Fibroblast of lung (primary cell): ENCODE measurements around the gene REEP1. TPM values are rescaled to one million over a fixed set of nuclear protein-coding genes. Genes with fewer than 3 reads are reported as not detected.

Experiments
- DNase-seq, 2 donors: peaks; one replicate each; pipeline versions ENCODE4 v3.0.0 to v3.0.0-alpha.2; 2010; ENCODE audit warnings: low read depth in 2 of 2
- H2AFZ ChIP-seq: 2 replicates; pipeline ENCODE4 v1.5.1; 2012; ENCODE audit warnings: low read length, control low read depth, inconsistent platforms
- H3K27ac ChIP-seq: 2 replicates; pipeline ENCODE4 v1.5.1; 2011; ENCODE audit warnings: low read length, control low read depth; ENCODE audit not compliant: insufficient read depth
- H3K27me3 ChIP-seq: 2 replicates; pipeline ENCODE4 v1.5.1; 2011; ENCODE audit warnings: mild to moderate bottlenecking, low read length; ENCODE audit not compliant: control insufficient read depth, insufficient read depth
- H3K36me3 ChIP-seq: 2 replicates; pipeline ENCODE4 v1.5.1; 2011; ENCODE audit warnings: low read length; ENCODE audit not compliant: control insufficient read depth, insufficient read depth
- H3K4me1 ChIP-seq: 2 replicates; pipeline ENCODE4 v1.5.1; 2011; ENCODE audit warnings: low read length; ENCODE audit not compliant: control insufficient read depth, insufficient read depth; ENCODE audit errors: extremely low read depth
- H3K4me2 ChIP-seq: 2 replicates; pipeline ENCODE4 v1.5.1; 2011; ENCODE audit warnings: low read length, control low read depth; ENCODE audit not compliant: insufficient read depth; ENCODE audit errors: extremely low read depth
- H3K4me3 ChIP-seq, 4 experiments: fragments of 200-600 bp in 1 of 4; sonication (generic) in 1 of 4; replicated peaks in 1 of 4; 2 replicates each; pipeline ENCODE4 v1.5.1; 2011 to 2016; ENCODE audit warnings: low read length in 4 of 4, low read depth in 3 of 4, mild to moderate bottlenecking in 3 of 4, control low read depth in 2 of 4, inconsistent platforms in 1 of 4, mixed read lengths in 1 of 4; ENCODE audit not compliant: insufficient read depth in 1 of 4; ENCODE audit errors: control extremely low read depth in 1 of 4
- H3K79me2 ChIP-seq: 2 replicates; pipeline ENCODE4 v1.5.1; 2012; ENCODE audit warnings: mild to moderate bottlenecking, low read length, inconsistent platforms; ENCODE audit not compliant: control insufficient read depth, insufficient read depth
- H3K9ac ChIP-seq: 2 replicates; pipeline ENCODE4 v1.5.1; 2011; ENCODE audit warnings: mild to moderate bottlenecking, low read length, control low read depth; ENCODE audit not compliant: insufficient read depth
- H3K9me3 ChIP-seq: 2 replicates; pipeline ENCODE4 v1.5.1; 2012; ENCODE audit warnings: low read depth, low read length; ENCODE audit not compliant: control insufficient read depth, insufficient read depth
- H4K20me1 ChIP-seq: 2 replicates; pipeline ENCODE4 v1.5.1; 2011; ENCODE audit warnings: low read length; ENCODE audit not compliant: control insufficient read depth, insufficient read depth; ENCODE audit errors: extremely low read depth
- EZH2 ChIP-seq: IDR thresholded peaks from 2 replicates; pipeline ENCODE4 v1.5.1; 2012; ENCODE audit warnings: low read length, control low read depth, mild to moderate bottlenecking; ENCODE audit errors: missing control alignments
- polyA plus RNA-seq, 2 donors: library from polyadenylated mRNA; depleted of rRNA in 1 of 2; stranded (reverse) in 1 of 2; unstranded in 1 of 2; fragments of >200 nt; gene quantifications; 2 replicates each; pipeline ENCODE4 v1.2.1, GENCODE V29; 2011 to 2012; ENCODE audit warnings: missing spikeins in 1 of 2
- total RNA-seq: library from RNA; depleted of rRNA; stranded (reverse); fragments of >200 nt; gene quantifications from 2 replicates; pipeline ENCODE4 v1.2.1, GENCODE V29; 2014
- TF ChIP-seq, protein P1 (sequence below), 2 donors: IDR thresholded peaks in 1 of 2; conservative IDR thresholded peaks in 1 of 2; 1 replicate in 1 of 2; 2 replicates in 1 of 2; pipeline ENCODE4 v1.5.1; 2011 to 2012; ENCODE audit warnings: low read length in 2 of 2, control low read depth in 1 of 2, inconsistent platforms in 1 of 2, low read depth in 1 of 2, mild to moderate bottlenecking in 1 of 2

The REEP1 gene
- total and polyA plus RNA-seq, 2 donors (not counting 1 experiment from before 2014, with no cell fraction given) = 0.02 TPM; not detected in 1

DNA sequence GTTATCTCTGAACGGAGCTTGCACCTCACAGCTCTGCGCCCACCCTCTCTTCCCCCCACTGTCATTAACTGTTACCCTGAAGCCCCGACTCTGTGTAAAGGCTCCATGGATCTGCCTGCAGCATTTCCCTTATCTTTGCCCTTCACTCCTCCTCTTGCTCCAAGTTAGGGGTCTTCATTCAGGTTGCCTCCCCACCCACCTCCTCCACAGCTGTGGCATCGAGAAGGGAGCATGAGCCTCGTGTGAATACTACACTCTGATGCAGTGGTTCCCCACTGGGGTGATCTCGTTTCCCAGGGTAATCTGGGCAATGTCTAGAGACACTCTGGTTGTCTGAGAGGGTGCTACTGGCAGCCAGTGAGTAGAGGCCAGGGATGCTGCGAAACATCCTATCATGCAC, 51.4 kb downstream of the REEP1 start:
- no peaks in the 10 kb centered on the region for H3K4me1 ChIP-seq
- no peak overlapping the region for H3K9ac ChIP-seq
- no peak overlapping the region for H3K4me3 ChIP-seq
- H3K36me3 ChIP-seq = no peaks in the 10 kb centered on the region
- H3K4me2 ChIP-seq = no peak overlapping the region
- TF ChIP-seq, protein P1, sequence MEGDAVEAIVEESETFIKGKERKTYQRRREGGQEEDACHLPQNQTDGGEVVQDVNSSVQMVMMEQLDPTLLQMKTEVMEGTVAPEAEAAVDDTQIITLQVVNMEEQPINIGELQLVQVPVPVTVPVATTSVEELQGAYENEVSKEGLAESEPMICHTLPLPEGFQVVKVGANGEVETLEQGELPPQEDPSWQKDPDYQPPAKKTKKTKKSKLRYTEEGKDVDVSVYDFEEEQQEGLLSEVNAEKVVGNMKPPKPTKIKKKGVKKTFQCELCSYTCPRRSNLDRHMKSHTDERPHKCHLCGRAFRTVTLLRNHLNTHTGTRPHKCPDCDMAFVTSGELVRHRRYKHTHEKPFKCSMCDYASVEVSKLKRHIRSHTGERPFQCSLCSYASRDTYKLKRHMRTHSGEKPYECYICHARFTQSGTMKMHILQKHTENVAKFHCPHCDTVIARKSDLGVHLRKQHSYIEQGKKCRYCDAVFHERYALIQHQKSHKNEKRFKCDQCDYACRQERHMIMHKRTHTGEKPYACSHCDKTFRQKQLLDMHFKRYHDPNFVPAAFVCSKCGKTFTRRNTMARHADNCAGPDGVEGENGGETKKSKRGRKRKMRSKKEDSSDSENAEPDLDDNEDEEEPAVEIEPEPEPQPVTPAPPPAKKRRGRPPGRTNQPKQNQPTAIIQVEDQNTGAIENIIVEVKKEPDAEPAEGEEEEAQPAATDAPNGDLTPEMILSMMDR (conservative IDR thresholded peaks at IDR 0.05 in 1 of 2, IDR thresholded peaks at IDR 0.05 in 1 of 2; ENCODE audit: low read depth in 1 of 2, low read length in 2 of 2) = no peak
- no peak for TF ChIP-seq EZH2
- no peaks in the 10 kb centered on the region for H3K9me3 ChIP-seq
- no peaks in the 10 kb centered on the region for H4K20me1 ChIP-seq
- H3K27ac ChIP-seq = no peak overlapping the region
- H3K27me3 ChIP-seq = peaks cover 7% of the 10 kb centered on the region
- H2AFZ ChIP-seq = no peak overlapping the region
- DNase-seq = no peak
- H3K79me2 ChIP-seq = no peaks in the 10 kb centered on the region

- no peak for TF ChIP-seq EZH2
- TF ChIP-seq, protein P1 (conservative IDR thresholded peaks at IDR 0.05 in 1 of 2, IDR thresholded peaks at IDR 0.05 in 1 of 2; ENCODE audit: low read depth in 1 of 2, low read length in 2 of 2) = no peak
- DNase-seq = no peak
- Histone ChIP-seq H3K4me2 (no peak overlapping the region), H3K4me1 (no peaks in the 10 kb centered on the region), H3K4me3 (no peak overlapping the region), H3K27me3 (peaks cover 7% of the 10 kb centered on the region), H2AFZ (no peak overlapping the region), H3K9me3 (no peaks in the 10 kb centered on the region), H3K36me3 (no peaks in the 10 kb centered on the region), H3K9ac (no peak overlapping the region), H3K27ac (no peak overlapping the region), H4K20me1 (no peaks in the 10 kb centered on the region), H3K79me2 (no peaks in the 10 kb centered on the region)
These were observed 51.9 kb downstream of the REEP1 start for GRCh38 chr2:86285571-86285970.

DNA sequence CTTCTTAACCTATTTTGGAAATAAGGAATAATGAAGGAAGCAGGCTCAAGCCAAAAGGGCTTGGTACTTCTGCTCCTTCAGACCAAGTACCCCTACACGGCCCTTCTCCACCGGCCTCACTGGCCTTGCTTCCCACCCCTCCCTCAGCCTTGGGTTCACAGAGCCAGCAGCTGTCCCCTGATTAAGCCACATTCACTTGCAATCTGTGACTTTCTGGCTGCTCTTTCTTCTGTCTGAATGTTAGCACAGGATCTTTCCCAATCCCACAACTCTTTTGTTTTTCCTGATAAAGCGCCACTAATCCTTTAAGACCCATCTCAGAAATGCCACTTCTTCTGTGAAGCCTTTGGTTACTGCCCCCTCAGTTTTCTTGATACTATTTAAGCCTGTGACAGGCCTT, 52.4 kb downstream of the REEP1 start:
- no peaks in the 10 kb centered on the region for H4K20me1 ChIP-seq
- TF ChIP-seq, protein P1 (conservative IDR thresholded peaks at IDR 0.05 in 1 of 2, IDR thresholded peaks at IDR 0.05 in 1 of 2; ENCODE audit: low read depth in 1 of 2, low read length in 2 of 2) = no peak
- no peak for TF ChIP-seq EZH2
- H2AFZ ChIP-seq = no peak overlapping the region
- H3K27me3 ChIP-seq = peaks cover 7% of the 10 kb centered on the region
- H3K79me2 ChIP-seq = no peaks in the 10 kb centered on the region
- no peak overlapping the region for H3K4me3 ChIP-seq
- H3K27ac ChIP-seq = no peak overlapping the region
- DNase-seq = no peak
- no peaks in the 10 kb centered on the region for H3K9me3 ChIP-seq
- no peaks in the 10 kb centered on the region for H3K4me1 ChIP-seq
- no peak overlapping the region for H3K4me2 ChIP-seq
- no peaks in the 10 kb centered on the region for H3K36me3 ChIP-seq
- H3K9ac ChIP-seq = no peak overlapping the region
